NT2/D1 (cell line): ENCODE data around the gene RADIL.

Experiments used
- YY1 ChIP-seq: IDR thresholded peaks from 2 replicates; pipeline ENCODE4 v1.6.1; 2011; ENCODE audit not compliant: insufficient read length, insufficient read depth
- ZNF274 ChIP-seq: IDR thresholded peaks from 2 replicates; pipeline ENCODE4 v1.6.1; 2011; ENCODE audit warnings: mild to moderate bottlenecking, low read depth, low read length

GRCh38 chr7:4803397-4804241 lies 79.9 kb downstream of the RADIL start:
- TF ChIP-seq YY1 (no peak), ZNF274 (no peak)
